HG03039 (cell line): ENCODE results near the gene NR1H2.
"Not testable (repeated sequence)": the region's sequence is repeated elsewhere in the genome, so short reads cannot be mapped to it uniquely, and the experiment has no call there.

Experiments used
- ATAC-seq: cut with Tn5 transposase; IDR thresholded peaks from one replicate; pipeline ENCODE4 v1.9.1; 2021; ENCODE audit warnings: mild to moderate bottlenecking, moderate library complexity; ENCODE audit not compliant: unreplicated experiment

NR1H2 gene

DNA sequence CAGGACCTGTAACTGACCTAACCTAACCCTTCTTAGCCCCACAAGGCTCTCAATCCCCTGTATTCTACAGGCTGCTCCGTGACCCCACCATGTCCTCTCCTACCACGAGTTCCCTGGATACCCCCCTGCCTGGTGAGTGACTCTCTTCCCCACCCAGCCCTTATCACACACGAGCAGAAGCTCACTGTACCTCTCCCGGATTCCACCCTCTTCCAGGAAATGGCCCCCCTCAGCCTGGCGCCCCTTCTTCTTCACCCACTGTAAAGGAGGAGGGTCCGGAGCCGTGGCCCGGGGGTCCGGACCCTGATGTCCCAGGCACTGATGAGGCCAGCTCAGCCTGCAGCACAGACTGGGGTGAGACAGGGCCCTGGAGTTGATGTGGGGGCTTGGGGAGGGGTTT lies 1.3 kb downstream of the NR1H2 start:
- ATAC-seq: no peak

DNA sequence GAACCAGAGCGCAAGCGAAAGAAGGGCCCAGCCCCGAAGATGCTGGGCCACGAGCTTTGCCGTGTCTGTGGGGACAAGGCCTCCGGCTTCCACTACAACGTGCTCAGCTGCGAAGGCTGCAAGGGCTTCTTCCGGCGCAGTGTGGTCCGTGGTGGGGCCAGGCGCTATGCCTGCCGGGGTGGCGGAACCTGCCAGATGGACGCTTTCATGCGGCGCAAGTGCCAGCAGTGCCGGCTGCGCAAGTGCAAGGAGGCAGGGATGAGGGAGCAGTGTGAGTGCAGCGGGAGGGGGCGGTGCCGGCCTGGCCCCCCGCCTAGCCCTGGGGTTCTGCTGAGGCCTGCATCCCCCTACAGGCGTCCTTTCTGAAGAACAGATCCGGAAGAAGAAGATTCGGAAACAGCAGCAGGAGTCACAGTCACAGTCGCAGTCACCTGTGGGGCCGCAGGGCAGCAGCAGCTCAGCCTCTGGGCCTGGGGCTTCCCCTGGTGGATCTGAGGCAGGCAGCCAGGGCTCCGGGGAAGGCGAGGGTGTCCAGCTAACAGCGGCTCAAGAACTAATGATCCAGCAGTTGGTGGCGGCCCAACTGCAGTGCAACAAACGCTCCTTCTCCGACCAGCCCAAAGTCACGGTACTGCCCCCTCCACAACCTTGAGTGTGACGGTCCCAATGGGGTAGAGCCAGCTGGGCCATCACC lies 2.1 kb downstream of the NR1H2 start:
- ATAC-seq: no peak

DNA sequence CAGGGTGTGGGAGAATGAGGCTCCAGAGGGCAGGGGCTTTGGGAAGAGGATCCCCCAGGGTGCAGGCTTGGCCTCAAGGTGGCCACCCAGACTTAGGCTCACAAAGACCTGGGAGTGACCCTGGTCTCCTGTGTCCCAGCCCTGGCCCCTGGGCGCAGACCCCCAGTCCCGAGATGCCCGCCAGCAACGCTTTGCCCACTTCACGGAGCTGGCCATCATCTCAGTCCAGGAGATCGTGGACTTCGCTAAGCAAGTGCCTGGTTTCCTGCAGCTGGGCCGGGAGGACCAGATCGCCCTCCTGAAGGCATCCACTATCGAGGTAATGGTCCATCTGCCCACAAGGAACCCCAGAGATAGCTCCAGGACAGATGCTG lies 2.6 kb downstream of the NR1H2 start:
- ATAC-seq: no peak

DNA sequence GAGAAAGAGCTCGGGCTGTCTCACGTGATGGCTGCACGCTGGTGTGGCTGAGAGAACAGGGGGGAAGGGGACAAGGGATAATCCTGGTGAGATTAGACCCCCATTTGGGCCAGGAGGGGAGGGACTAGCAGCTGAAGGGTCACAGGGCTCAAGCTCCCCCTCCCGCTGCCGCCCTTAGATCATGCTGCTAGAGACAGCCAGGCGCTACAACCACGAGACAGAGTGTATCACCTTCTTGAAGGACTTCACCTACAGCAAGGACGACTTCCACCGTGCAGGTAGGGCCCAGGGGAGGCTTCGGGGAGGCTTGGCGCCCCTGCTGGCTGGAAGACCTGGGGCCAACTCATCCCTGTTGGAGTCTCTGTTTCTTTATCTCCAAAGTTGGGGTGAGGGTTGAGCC lies 3.3 kb downstream of the NR1H2 start:
- ATAC-seq: no peak

DNA sequence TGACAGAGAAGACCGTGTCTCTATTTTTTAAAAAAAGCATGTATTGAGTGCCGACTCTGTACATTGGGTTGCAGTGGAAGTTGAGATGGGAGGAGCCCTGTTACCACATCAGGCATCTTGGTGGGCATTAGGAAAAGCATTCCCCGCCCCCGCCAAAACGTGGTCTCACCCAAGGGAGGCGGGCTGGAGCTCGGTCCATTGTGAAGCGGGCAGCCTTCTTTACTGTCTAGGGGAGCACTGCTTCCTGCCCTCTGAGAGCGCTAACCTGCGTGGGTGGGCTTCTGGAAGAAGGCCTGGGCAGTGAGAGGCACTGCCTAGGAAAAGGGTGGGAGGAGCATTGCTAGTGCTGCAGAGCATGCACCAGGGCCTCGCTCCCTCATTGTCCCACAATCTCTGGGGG lies 3.9 kb downstream of the NR1H2 start:
- no peak for ATAC-seq

DNA sequence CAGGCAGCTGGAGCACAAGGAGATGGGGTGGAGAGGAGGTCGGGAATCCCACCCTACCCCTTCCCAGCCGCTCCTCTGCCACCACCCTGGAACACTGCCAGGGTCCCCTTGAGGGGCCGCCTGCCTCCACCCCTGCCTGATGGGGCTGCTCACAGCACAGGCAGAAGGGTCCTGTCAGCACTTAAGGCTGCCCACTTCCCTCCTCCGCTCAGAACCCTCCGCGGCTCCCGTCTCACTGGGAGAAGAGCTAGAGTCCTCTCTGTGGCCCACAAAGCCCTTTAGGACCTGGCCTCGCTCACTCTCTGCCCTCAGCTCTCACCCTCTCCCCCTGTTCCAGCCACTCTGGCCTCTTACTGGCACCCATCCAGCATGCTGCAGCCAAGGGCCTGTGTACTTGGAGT lies 4.5 kb downstream of the NR1H2 start:
- no peak for ATAC-seq

DNA sequence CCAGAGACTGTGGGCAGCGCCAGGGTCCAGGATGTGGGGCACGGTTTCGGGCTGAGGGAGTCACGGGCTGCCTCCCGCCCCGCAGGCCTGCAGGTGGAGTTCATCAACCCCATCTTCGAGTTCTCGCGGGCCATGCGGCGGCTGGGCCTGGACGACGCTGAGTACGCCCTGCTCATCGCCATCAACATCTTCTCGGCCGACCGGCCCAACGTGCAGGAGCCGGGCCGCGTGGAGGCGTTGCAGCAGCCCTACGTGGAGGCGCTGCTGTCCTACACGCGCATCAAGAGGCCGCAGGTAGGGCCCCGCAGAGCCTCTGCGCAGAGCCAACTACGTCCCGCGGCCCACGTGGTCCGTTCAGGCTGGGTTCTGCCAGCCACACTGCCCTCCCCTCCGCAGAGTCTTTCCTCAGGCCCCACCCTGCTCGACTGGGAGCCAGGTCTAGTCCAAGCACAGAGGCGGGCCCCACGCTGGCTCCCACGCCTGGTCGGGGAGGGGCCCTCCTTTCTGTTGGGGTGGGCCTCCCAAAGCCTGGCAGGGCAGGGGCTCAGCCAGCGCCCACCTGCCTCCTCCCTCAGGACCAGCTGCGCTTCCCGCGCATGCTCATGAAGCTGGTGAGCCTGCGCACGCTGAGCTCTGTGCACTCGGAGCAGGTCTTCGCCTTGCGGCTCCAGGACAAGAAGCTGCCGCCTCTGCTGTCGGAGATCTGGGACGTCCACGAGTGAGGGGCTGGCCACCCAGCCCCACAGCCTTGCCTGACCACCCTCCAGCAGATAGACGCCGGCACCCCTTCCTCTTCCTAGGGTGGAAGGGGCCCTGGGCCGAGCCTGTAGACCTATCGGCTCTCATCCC lies 5.8 kb downstream of the NR1H2 start:
- no peak for ATAC-seq

DNA sequence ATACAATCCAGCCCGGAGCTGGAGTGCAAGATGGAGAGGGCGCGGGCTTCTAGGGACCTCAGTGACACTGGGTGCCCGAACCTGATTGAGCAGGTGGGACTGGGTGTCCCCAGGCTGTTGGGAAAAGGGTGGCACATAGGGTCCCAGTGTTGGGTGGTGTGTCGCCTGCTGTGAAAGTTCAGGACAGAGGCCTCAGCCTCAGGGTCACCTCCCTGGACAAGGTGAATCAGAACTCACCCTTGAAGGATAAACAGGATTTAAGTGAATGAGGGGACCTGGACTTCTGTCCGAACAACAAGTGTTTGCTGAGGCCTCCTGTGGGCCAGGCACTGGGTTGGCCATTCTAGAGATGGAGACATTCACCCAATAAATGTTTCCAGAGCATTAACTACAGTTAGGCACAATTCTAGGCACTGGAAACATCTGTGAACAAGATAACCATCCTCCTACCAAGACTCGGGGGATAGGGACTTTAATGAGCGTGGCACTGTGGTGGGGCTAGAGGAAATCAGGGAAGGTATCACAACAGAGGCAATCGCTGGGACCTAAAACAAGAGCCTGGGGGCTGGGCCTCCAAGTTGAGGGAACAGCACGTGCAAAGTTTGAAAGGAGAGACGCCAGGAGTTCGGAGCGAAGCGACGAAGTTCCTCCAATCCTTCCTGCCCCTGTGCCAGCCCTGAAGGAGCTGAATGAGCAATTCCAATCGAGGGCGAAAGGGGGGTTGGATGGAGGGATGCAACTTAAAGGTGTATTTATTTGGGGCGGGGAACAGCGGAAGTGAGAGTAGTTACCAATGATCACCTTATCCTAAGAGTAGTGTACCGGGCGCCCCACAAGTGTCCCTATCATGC lies 7.0 kb downstream of the NR1H2 start:
- no peak for ATAC-seq

DNA sequence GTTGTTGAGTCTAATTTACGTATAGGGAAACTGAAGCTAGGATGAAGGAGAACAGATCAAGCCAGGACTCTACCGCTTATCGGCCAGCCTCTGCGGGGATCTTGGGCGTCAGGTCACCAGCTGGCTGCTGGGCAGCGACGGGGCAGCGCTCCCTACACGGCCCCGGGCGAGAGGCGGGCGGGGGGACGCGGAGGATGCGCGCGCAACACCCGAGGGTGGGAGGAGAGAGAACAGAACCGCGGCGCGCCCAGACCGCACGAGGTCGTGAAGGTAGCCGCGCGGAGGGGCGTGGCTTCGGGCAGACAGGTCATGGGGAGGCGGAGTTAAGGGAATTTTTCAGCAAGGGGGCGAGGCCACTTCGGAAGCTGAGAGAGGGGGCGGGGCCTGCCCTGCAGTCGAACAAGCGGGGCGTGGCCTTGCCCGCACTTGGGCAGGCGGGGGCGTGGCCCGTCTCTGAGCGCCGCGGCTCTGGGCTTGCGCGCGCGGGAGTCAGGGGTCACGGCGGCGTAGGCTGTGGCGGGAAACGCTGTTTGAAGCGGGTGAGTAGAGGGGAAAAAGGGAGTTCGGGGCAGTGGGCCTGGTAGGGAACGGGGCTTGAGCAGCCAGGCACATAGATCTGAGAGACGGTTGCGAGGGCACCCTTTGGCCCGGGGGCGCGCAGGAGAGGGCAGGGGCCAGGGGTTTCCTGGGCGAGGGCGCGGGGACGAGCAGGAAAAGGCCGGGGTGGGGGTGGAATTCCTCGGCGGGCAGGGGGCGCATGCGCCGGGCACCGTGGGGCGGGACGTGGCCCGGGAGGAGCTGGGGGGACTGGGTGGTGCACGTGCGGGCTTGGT lies 7.8 kb downstream of the NR1H2 start, which contains the start of gene POLD1:
Gene POLD1, plus strand, starts transcription at position 496 of the 833 bp plus-strand sequence. CDS start 14,505 bp downstream, outside the sequence.
- ATAC-seq: peak; percentile 74

DNA sequence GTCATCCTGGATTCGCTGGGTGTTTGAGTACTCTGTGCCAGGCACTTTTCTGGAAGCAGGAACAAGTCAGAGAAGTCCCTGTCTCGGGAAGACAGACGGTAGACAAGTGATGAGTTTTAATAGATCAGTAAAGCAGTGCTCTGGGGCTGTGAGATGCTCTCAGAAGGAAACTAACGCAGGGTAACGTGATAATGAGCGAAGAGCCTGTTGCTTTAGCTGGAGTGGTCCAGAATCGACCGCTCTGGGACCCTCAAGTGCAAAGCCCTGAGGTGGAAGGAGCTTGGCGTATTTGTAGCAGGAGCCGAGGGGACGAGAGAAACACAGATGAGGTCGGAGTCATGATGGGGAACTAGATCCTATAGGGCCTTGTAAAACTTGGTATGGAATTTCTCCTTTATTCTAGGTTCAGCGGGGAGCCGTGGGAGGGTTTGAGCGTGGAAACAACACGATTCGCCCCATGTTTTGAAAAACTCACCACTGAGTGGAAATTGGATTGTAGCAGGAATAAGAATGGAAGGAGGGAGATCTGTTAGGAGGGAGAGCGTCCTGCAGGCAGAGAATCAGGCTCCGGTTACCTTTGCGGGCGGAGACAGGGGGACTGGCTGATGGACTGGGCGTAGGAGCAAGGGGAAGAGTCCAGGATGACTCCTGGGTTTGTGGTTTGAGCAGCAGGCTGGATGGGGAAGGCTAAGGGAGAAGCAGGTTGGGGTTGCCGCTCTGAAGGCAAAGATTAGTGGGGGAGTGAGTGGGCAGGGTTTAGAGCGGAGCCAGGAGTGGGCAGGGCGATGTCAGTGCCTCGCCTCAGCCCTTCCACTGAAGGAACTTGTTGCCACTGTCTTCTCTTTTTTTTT lies 8.7 kb downstream of the NR1H2 start:
- ATAC-seq: no peak

DNA sequence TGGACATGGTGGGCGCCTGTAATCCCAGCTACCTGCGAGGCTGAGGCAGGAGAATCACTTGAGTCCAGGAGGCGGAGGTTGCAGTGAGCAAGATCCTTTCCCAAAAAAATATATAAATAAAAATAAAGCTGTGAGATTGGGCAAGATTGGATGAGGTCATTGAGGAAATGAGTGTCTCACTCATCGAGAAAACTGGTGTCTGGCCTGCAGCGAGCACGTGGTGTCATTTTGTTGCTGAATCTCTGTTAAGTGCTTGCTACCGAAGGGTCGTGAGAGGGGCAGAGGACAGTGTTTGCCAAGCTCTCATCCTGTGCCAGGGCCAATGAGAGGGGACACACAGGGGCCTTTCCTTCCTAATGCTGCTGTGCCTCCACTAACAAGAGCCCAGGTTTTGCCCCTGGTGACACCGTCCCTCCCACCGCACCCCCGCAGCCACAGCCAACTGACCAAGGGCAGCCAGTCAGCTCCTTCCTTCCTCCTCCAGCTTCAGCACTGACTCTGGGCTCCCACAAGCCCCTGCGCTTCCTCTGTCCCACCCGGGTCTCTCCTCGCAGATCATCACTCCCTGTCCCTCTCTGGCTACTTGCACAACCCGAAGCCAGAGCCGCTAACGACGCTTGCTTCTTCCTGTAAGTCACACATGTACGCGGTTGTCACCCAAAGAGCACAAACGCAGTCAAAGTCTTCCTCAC lies 11.1 kb downstream of the NR1H2 start:
- no peak for ATAC-seq

DNA sequence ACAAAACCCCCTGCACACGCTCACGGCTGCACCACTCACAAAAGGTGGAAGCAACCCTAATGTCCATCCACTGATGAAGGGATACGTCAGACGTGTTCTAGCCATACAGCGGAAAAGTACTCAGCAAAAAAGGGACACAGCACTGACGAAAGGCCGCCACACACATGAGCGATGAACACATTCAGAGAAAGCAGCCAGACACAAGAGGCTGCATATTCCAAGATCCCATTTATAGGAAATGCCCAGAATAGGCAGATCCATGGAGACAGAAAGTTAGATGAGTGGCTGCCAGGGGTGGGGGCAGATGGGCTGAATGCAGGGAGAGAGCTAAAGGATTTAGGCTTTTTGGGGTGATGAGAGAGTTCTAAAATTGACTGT lies 11.6 kb downstream of the NR1H2 start:
- ATAC-seq: no peak

DNA sequence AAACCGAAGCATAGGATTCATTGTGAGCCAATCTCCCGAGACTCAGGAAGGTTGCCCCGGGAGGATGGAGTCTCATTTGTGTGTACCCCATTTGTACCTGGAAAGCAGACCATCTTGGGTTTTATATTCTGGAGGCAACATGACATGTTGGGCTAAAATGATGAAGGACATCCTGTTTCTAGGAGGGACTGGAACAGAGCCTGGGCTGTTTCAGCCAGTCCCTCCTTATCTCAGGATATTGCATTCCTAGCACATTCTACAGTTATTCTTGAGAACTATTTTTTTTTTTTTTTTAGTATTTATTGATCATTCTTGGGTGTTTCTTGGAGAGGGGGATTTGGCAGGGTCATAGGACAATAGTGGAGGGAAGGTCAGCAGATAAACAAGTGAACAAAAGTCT lies 14.0 kb downstream of the NR1H2 start:
- ATAC-seq: not testable (repeated sequence)

DNA sequence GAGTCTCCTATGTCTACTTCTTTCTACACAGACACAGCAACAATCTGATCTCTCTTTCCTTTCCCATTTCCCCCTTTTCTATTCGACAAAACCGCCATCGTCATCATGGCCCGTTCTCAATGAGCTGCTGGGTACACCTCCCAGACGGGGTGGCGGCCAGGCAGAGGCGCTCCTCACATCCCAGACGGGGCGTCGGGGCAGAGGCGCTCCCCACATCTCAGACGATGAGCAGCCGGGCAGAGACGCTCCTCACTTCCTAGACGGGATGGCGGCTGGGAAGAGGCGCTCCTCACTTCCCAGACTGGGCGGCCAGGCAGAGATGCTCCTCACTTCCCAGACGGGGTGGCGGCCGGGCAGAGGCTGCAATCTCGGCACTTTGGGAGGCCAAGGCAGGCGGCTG lies 14.7 kb downstream of the NR1H2 start:
- not testable (repeated sequence) for ATAC-seq

DNA sequence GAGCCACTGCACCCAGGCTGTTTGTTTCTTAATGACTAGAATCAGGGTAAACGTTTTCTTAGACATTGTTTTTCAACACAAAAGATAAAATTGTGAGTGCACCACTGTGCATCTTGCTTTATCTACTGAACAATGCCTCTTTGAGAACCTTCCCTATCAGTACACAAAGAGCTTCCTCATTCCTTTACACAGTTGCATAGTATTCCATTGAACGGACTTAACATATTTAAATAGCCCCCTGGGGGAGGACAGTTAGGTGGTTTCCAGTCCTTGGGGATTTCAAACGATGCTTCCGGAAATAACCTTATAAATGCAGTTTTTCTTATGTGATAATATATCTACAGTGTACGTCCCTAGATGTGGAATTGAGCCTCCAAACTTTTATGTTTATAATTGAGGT lies 16.5 kb downstream of the NR1H2 start:
- no peak for ATAC-seq

DNA sequence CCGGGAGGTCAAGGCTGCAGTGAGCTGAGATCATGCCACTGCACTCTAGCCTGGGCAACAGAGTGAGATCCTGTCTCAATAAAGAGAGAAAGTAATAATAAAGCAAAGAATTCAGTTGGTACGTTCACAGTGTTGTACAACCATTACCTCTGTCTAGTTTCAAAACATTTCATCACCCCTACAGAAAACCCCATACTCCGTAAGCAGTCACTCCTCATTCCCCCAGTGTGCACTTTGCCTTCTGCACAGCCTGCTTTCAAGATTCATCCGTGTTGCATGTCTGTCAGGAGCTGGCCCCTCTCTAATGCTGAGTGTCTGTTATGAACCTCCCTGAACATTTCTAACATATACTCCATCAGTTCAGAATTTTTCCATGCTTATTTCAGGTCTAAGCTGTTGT lies 17.3 kb downstream of the NR1H2 start:
- no peak for ATAC-seq

DNA sequence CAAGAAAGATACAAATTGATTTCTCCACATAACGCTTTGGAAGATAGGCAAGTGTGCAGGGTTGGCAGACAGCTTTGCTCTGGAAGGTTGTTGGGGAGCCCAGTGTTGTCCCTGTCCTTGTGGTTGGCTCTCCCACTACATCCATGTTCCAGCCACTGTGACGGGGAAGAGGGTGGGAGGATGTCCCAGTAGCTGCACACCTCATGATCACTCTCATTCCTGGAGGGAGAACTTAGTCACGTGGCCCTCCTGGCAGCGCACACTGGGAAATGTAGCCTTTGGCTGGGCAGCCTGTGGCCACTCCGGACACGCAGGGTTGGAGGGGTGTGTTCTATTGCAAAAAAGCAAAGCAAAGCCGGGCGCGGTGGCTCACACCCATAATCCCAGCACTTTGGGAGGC lies 17.8 kb downstream of the NR1H2 start:
- no peak for ATAC-seq

DNA sequence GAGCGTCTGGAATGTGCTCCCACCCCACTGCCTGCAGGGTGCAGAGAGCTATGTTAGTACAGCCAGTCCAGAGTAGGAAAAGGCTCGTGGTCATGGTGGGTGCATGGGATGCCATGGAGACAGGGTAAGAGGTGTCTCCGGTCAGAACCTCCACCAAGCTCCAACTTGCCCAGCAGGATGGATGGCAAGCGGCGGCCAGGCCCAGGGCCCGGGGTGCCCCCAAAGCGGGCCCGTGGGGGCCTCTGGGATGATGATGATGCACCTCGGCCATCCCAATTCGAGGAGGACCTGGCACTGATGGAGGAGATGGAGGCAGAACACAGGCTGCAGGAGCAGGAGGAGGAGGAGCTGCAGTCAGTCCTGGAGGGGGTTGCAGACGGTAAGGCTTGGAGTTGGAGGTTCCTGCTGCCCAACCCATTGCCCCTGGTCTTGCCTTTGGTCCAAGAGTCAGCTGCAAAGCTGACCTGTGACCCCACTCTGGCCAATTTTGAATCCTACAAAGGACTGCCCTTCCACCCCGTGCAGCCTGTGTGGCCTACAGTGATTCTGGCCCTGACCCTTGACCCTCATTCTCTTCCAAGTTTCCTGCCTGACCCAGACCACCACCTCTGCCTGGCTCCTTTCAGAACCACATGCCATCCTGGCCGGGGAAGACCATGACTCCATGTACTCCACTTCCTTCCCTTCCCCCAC lies 22.6 kb downstream of the NR1H2 start:
- no peak for ATAC-seq

DNA sequence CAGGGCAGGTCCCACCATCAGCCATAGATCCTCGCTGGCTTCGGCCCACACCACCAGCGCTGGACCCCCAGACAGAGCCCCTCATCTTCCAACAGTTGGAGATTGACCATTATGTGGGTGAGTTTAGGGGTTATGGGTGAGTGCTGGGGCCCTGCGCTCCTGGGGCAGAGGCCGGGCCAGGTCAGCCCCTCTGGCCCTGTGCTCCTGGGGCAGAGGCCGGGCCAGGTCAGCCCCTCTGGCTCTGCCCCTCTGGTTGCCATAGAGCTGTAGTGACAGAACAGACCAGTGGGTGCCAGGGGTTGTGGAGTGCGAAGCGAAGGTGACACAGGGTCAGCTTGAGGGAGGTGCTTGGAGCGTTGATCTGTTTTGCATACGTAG lies 23.1 kb downstream of the NR1H2 start:
- ATAC-seq: no peak
